Neuronal stem cell (in vitro differentiated cells): ENCODE measurements around the gene BBS1.
A peak's percentile ranks its signal among the peaks of the same experiment; 100 is the strongest.

ENCODE experiments used
- DNase-seq: peaks from one replicate; pipeline ENCODE4 v3.0.0-alpha.2; 2013; ENCODE audit warnings: low spot score
- H2AFZ ChIP-seq: one replicate; pipeline ENCODE4 v1.6.1; 2013; ENCODE audit warnings: mild to moderate bottlenecking, low read length, inconsistent platforms
- H2AK5ac ChIP-seq: 2 replicates; pipeline ENCODE4 v1.6.1; 2013; ENCODE audit warnings: low read depth, mild to moderate bottlenecking, inconsistent platforms, low read length, moderate library complexity, mixed read lengths
- H2BK120ac ChIP-seq: 2 replicates; pipeline ENCODE4 v1.6.1; 2013; ENCODE audit warnings: low read depth, mild to moderate bottlenecking, inconsistent platforms, low read length, moderate library complexity, mixed read lengths
- H2BK12ac ChIP-seq: one replicate; pipeline ENCODE4 v1.6.1; 2013; ENCODE audit warnings: low read length, inconsistent platforms
- H2BK15ac ChIP-seq: 2 replicates; pipeline ENCODE4 v1.6.1; 2013; ENCODE audit warnings: mild to moderate bottlenecking, low read length, inconsistent platforms, mixed read lengths
- H2BK5ac ChIP-seq: one replicate; pipeline ENCODE4 v1.6.1; 2013; ENCODE audit warnings: inconsistent platforms, mild to moderate bottlenecking, low read length, moderate library complexity
- H3K14ac ChIP-seq: one replicate; pipeline ENCODE4 v1.6.1; 2013; ENCODE audit warnings: low read length, inconsistent platforms
- H3K18ac ChIP-seq: 2 replicates; pipeline ENCODE4 v1.6.1; 2013; ENCODE audit warnings: low read length, inconsistent platforms
- H3K23ac ChIP-seq: 2 replicates; pipeline ENCODE4 v1.6.1; 2013; ENCODE audit warnings: low read depth, mild to moderate bottlenecking, mixed read lengths, low read length, inconsistent platforms; ENCODE audit not compliant: poor library complexity
- H3K27ac ChIP-seq: replicated peaks from 3 replicates; pipeline ENCODE4 v1.5.1; 2013; ENCODE audit warnings: low read length, inconsistent platforms
- H3K27me3 ChIP-seq, 3 experiments: 2 replicates each; pipeline ENCODE4 v1.6.1; 2013; ENCODE audit warnings: low read length in 3 of 3, mild to moderate bottlenecking in 2 of 3, inconsistent platforms in 1 of 3, low read depth in 1 of 3, mixed read lengths in 1 of 3, moderate library complexity in 1 of 3; ENCODE audit not compliant: control insufficient read depth in 3 of 3, insufficient read depth in 3 of 3
- H3K36me3 ChIP-seq, 2 donors: replicated peaks in 1 of 2; 2 replicates each; pipeline ENCODE4 v1.6.1; 2013; ENCODE audit warnings: low read length in 2 of 2; ENCODE audit not compliant: control insufficient read depth in 2 of 2, insufficient read depth in 2 of 2
- H3K4ac ChIP-seq: 2 replicates; pipeline ENCODE4 v1.6.1; 2013; ENCODE audit warnings: inconsistent platforms, mild to moderate bottlenecking, low read length, moderate library complexity
- H3K4me1 ChIP-seq, 2 donors: 1 replicate in 1 of 2; 2 replicates in 1 of 2; pipeline ENCODE4 v1.6.1; 2013; ENCODE audit warnings: low read length in 2 of 2, low read depth in 1 of 2; ENCODE audit not compliant: control insufficient read depth in 2 of 2, insufficient read depth in 1 of 2
- H3K4me2 ChIP-seq: one replicate; pipeline ENCODE4 v1.6.1; 2013; ENCODE audit warnings: mild to moderate bottlenecking, low read length, inconsistent platforms; ENCODE audit not compliant: insufficient read depth, poor library complexity, severe bottlenecking
- H3K4me3 ChIP-seq, 2 donors: 2 replicates each; pipeline ENCODE4 v1.5.1; 2013; ENCODE audit warnings: low read length in 2 of 2, mild to moderate bottlenecking in 2 of 2, inconsistent platforms in 1 of 2, moderate library complexity in 1 of 2
- H3K79me1 ChIP-seq: one replicate; pipeline ENCODE4 v1.6.1; 2013; ENCODE audit warnings: low read depth, mild to moderate bottlenecking, inconsistent platforms, low read length, moderate library complexity
- H3K9ac ChIP-seq: one replicate; pipeline ENCODE4 v1.6.1; 2013; ENCODE audit warnings: mild to moderate bottlenecking, low read depth, low read length, inconsistent platforms; ENCODE audit not compliant: poor library complexity
- H3K9me3 ChIP-seq, 2 donors: replicated peaks in 1 of 2; 2 replicates each; pipeline versions ENCODE3 to v1.6.1; 2013; ENCODE audit warnings: low read length in 2 of 2, mild to moderate bottlenecking in 2 of 2, inconsistent platforms in 1 of 2, low read depth in 1 of 2, mixed read lengths in 1 of 2, moderate library complexity in 1 of 2; ENCODE audit not compliant: control insufficient read depth in 2 of 2, insufficient read depth in 1 of 2
- H4K8ac ChIP-seq: one replicate; pipeline ENCODE4 v1.6.1; 2013; ENCODE audit warnings: low read depth, mild to moderate bottlenecking, inconsistent platforms, low read length, moderate library complexity
- H4K91ac ChIP-seq: one replicate; pipeline ENCODE4 v1.6.1; 2013; ENCODE audit warnings: low read length, low read depth, mild to moderate bottlenecking, inconsistent platforms; ENCODE audit not compliant: poor library complexity
- WGBS, 2 donors: extraction: QIAGEN DNeasy Blood & Tissue Kit; methylation state at CpG; one replicate each; pipeline ENCODE4 v1.1.7; 2013; ENCODE audit warnings: missing lambda C conversion rate in 2 of 2, mixed read lengths in 1 of 2; ENCODE audit not compliant: insufficient read length in 2 of 2, insufficient replicate concordance in 1 of 2; ENCODE audit errors: extremely low coverage in 2 of 2; 5-methylcytosine and 5-hydroxymethylcytosine counted together

The BBS1 gene

GRCh38 chr11:66476841-66477251 lies 33.6 kb upstream of the BBS1 start:
- Histone ChIP-seq H3K79me1 (peaks cover 4% of the 10 kb centered on the region), H3K4me3 (no peak overlapping the region), H2BK15ac (no peak overlapping the region), H3K18ac (no peak overlapping the region), H3K27ac (peak overlapping the region; percentile 30), H2BK120ac (no peak overlapping the region), H3K23ac (no peak overlapping the region), H2BK5ac (no peak overlapping the region), H3K14ac (no peak overlapping the region), H3K9ac (peak overlapping the region; percentile 53), H2AFZ (no peak overlapping the region), H2AK5ac (peak overlapping the region; percentile 57), H4K8ac (peak overlapping the region; percentile 66), H2BK12ac (no peak overlapping the region), H4K91ac (no peak overlapping the region), H3K4me1 (peaks cover 0 to 15% of the 10 kb centered on the region in 2 donors), H3K9me3 (no peaks in the 10 kb centered on the region), H3K36me3 (peaks cover 24 to 47% of the 10 kb centered on the region in 2 donors), H3K4me2 (no peak overlapping the region), H3K4ac (no peak overlapping the region), H3K27me3 (no peaks in the 10 kb centered on the region)
- no peak for DNase-seq
- WGBS, 2 donors: no CpG with 5 or more reads among the region's 9 CpGs

- Histone ChIP-seq H3K4me2 (no peak overlapping the region), H3K4me3 (no peak overlapping the region), H3K27me3 (no peaks in the 10 kb centered on the region), H2AK5ac (no peak overlapping the region), H3K4me1 (peaks cover 0 to 15% of the 10 kb centered on the region in 2 donors), H2BK120ac (no peak overlapping the region), H2BK5ac (no peak overlapping the region), H2BK15ac (no peak overlapping the region), H3K23ac (no peak overlapping the region), H3K79me1 (peaks cover 4% of the 10 kb centered on the region), H3K18ac (no peak overlapping the region), H3K36me3 (peaks cover 20 to 44% of the 10 kb centered on the region in 2 donors), H4K91ac (no peak overlapping the region), H3K9me3 (no peaks in the 10 kb centered on the region), H3K4ac (no peak overlapping the region), H3K9ac (peak overlapping the region; percentile 18), H2AFZ (no peak overlapping the region), H3K14ac (no peak overlapping the region), H3K27ac (no peak overlapping the region), H4K8ac (no peak overlapping the region), H2BK12ac (no peak overlapping the region)
- no CpG with 5 or more reads among the region's 11 CpGs for WGBS, 2 donors
- DNase-seq: no peak
Observed at GRCh38 chr11:66477263-66478201, 32.9 kb upstream of the BBS1 start.

GRCh38 chr11:66478729-66479393 lies 31.6 kb upstream of the BBS1 start:
- Histone ChIP-seq H3K27ac (no peak overlapping the region), H3K79me1 (peaks cover 4% of the 10 kb centered on the region), H3K9ac (peak overlapping the region; percentile 91), H3K4me1 (peaks cover 0 to 15% of the 10 kb centered on the region in 2 donors), H3K9me3 (no peaks in the 10 kb centered on the region), H2BK120ac (no peak overlapping the region), H3K23ac (peak overlapping the region; percentile 50), H3K27me3 (no peaks in the 10 kb centered on the region), H2BK15ac (no peak overlapping the region), H3K4ac (no peak overlapping the region), H3K4me3 (peak overlapping the region; percentile 92), H2AFZ (no peak overlapping the region), H3K18ac (no peak overlapping the region), H3K36me3 (peaks cover 13 to 38% of the 10 kb centered on the region in 2 donors), H3K4me2 (peak overlapping the region; percentile 81), H3K14ac (no peak overlapping the region), H2AK5ac (peak overlapping the region; percentile 95), H2BK5ac (no peak overlapping the region), H4K8ac (no peak overlapping the region), H2BK12ac (no peak overlapping the region), H4K91ac (no peak overlapping the region)
- no CpG with 5 or more reads among the region's 8 CpGs for WGBS, 2 donors
- no peak for DNase-seq
